ENCODE results near the gene FER. TPM values are rescaled to one million over a fixed set of nuclear protein-coding genes. Genes with fewer than 3 reads are reported as not detected.

The FER gene
- total and polyA plus RNA-seq, 2 of the 8 experiments (the other 6 are each of a cell fraction or from before 2014, with no cell fraction given), result 1.3 to 15.8 TPM

DNA sequence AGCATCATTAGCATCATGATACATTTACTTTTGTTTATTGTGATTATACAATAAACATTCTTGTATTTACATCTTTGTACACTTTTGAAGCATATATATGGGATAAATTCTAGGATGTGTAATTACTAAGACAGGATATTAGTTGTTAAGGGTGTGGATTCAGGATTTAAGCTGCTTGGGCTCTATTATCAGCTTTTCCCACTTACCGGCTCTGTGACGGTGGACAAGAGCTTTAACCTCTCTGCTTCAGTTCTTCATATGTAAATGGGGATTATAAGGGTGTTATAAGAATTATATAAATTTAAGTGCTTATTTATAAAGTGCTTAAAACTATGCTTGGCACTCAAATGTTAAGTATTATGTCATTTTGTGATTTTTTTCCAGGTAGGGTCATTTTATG is 131.1 kb downstream of the FER start (continued):
- TF ChIP-seq CHD7 (IDR thresholded peaks at IDR 0.05; ENCODE audit: insufficient replicate concordance, low read length) (no peak), SRF (IDR thresholded peaks at IDR 0.05; ENCODE audit: low read depth, low read length) (no peak), SAP30 (IDR thresholded peaks at IDR 0.05; ENCODE audit: insufficient read depth, insufficient replicate concordance, low read length) (no peak), HDAC6 (IDR thresholded peaks at IDR 0.05; ENCODE audit: low read depth, low read length) (no peak), YY1 (IDR thresholded peaks at IDR 0.05; ENCODE audit: low read depth, low read length) (no peak), JUN (IDR thresholded peaks at IDR 0.05; ENCODE audit: low read depth, low read length) (no peak), CTBP2 (IDR thresholded peaks at IDR 0.05; ENCODE audit: borderline replicate concordance, insufficient read depth, insufficient read length, low read length) (no peak)
